HEK293T (cell line): ENCODE data around the gene CHKA.

Experiments used
- CTCF ChIA-PET: fragments of 350-600 bp; formaldehyde crosslinking; extraction: SDS; loops from one replicate; lab custom pipeline; 2021; ENCODE audit warnings: antibody characterized with exemption, inconsistent platforms; lab: Yijun Ruan, JAX
- POLR2A ChIA-PET: fragments of 350-600 bp; formaldehyde crosslinking; extraction: SDS; loops from one replicate; lab custom pipeline; 2020; ENCODE audit warnings: antibody characterized with exemption, inconsistent platforms; lab: Yijun Ruan, JAX
- DNase-seq: peaks from one replicate; pipeline ENCODE4 v3.0.0; 2012; ENCODE audit warnings: mixed read lengths; ENCODE audit errors: extremely low spot score
- ARNT ChIP-seq: fragments of 450-650 bp; IDR thresholded peaks from 2 replicates; pipeline ENCODE4 v1.6.1; 2017; ENCODE audit warnings: mild to moderate bottlenecking
- BHLHE40 ChIP-seq: fragments of 450-650 bp; IDR thresholded peaks from 2 replicates; pipeline ENCODE4 v1.6.1; 2016; ENCODE audit warnings: mild to moderate bottlenecking, moderate library complexity, borderline replicate concordance
- CTBP1 ChIP-seq: fragments of 450-650 bp; IDR thresholded peaks from 2 replicates; pipeline ENCODE4 v1.6.1; 2016; ENCODE audit warnings: borderline replicate concordance
- ELF4 ChIP-seq: fragments of 450-650 bp; IDR thresholded peaks from 2 replicates; pipeline ENCODE4 v1.6.1; 2017; ENCODE audit warnings: antibody characterized with exemption
- FOXA1 ChIP-seq: fragments of 450-650 bp; IDR thresholded peaks from 2 replicates; pipeline ENCODE4 v1.6.1; 2016; ENCODE audit warnings: mild to moderate bottlenecking
- FOXK2 ChIP-seq: fragments of 450-650 bp; IDR thresholded peaks from 2 replicates; pipeline ENCODE4 v1.6.1; 2016; ENCODE audit warnings: mild to moderate bottlenecking
- FOXM1 ChIP-seq: fragments of 450-650 bp; IDR thresholded peaks from 2 replicates; pipeline ENCODE4 v1.6.1; 2017; ENCODE audit warnings: mild to moderate bottlenecking, borderline replicate concordance
- HDGF ChIP-seq: fragments of 450-650 bp; IDR thresholded peaks from 2 replicates; pipeline ENCODE4 v1.6.1; 2017; ENCODE audit warnings: antibody characterized with exemption, borderline replicate concordance
- L3MBTL2 ChIP-seq: fragments of 450-650 bp; conservative IDR thresholded peaks from 2 replicates; pipeline ENCODE4 v1.6.1; 2016; ENCODE audit warnings: mild to moderate bottlenecking
- LEF1 ChIP-seq: fragments of 450-650 bp; IDR thresholded peaks from 2 replicates; pipeline ENCODE4 v1.6.1; 2017; ENCODE audit warnings: mild to moderate bottlenecking, borderline replicate concordance
- NFRKB ChIP-seq: fragments of 450-650 bp; IDR thresholded peaks from 2 replicates; pipeline ENCODE4 v1.6.1; 2016; ENCODE audit warnings: mild to moderate bottlenecking, moderate library complexity
- SP1 ChIP-seq: fragments of 450-650 bp; IDR thresholded peaks from 2 replicates; pipeline ENCODE4 v1.6.1; 2017
- SUZ12 ChIP-seq: fragments of 450-650 bp; IDR thresholded peaks from 2 replicates; pipeline ENCODE4 v1.6.1; 2016; ENCODE audit warnings: mild to moderate bottlenecking
- TARDBP ChIP-seq: fragments of 450-650 bp; IDR thresholded peaks from 2 replicates; pipeline ENCODE4 v1.6.1; 2016
- ZNF384 ChIP-seq: fragments of 450-650 bp; IDR thresholded peaks from 2 replicates; pipeline ENCODE4 v1.6.1; 2016
- TF ChIP-seq, protein P1 (sequence below): fragments of 450-650 bp; IDR thresholded peaks from 2 replicates; pipeline ENCODE4 v1.6.1; 2016

CHKA gene

DNA sequence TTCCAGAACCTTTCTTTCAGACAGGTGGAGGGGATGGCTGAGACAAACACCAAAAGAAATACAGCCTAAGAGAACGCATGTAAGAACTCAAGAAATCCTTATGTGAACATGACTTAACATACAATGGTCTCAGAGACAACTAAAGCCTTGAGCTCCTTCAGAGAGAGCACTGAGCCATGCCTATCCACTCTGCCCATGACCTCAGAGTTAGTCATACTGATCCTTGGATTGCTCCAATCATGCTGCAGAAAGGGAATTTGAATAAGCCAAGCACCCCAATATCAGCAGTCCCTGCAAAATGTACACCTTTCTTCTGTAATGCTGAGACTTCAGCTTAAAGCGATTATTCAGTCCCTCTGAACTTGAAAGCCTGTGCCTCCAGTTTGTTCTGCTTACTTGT lies 43.2 kb upstream of the CHKA start:
- CTCF ChIA-PET: interaction anchor here (0.9 kb wide), 1 partner anchor 18 kb away, joined by 3 read pairs; no protein-coding TSS in a partner anchor
- POLR2A ChIA-PET: no interaction called here

DNA sequence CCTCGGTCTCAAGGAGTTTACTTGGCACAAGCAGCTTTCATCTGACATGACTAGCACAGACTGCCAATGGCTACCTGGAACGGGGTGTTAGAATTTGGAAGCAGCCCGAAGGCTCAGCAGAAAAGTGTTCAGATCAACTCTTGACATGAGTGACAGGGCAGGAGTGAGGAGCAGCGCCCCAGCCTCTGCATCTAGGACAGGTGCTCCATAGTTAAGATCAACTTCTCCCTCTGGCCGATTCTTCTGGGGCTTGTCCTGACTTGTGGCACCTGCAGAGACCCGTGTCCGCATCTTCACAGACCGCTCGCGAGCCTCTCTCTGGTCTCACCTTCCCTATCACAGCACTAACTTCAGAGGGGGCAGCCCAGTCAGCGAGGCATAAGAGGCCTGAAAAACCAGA lies 42.5 kb upstream of the CHKA start:
- TF ChIP-seq TARDBP (no peak), CTBP1 (no peak), BHLHE40 (no peak), L3MBTL2 (no peak), HDGF (no peak), ELF4 (no peak), SP1 (no peak), FOXM1 (no peak), SUZ12 (no peak), NFRKB (no peak), FOXA1 (no peak), ARNT (no peak), LEF1 (no peak), ZNF384 (no peak)
- TF ChIP-seq, protein P1, sequence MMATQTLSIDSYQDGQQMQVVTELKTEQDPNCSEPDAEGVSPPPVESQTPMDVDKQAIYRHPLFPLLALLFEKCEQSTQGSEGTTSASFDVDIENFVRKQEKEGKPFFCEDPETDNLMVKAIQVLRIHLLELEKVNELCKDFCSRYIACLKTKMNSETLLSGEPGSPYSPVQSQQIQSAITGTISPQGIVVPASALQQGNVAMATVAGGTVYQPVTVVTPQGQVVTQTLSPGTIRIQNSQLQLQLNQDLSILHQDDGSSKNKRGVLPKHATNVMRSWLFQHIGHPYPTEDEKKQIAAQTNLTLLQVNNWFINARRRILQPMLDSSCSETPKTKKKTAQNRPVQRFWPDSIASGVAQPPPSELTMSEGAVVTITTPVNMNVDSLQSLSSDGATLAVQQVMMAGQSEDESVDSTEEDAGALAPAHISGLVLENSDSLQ: no peak
- ChIA-PET CTCF (no interaction called here), POLR2A (no interaction called here)
- DNase-seq: no peak

More for the DNA sequence above, 43.2 kb upstream of the CHKA start:
- no peak for TF ChIP-seq FOXA1
- TF ChIP-seq FOXM1: no peak
- TF ChIP-seq L3MBTL2: no peak
- TF ChIP-seq HDGF: no peak
- TF ChIP-seq ARNT: no peak
- no peak for TF ChIP-seq LEF1
- no peak for TF ChIP-seq FOXK2
- no peak for TF ChIP-seq SP1
- no peak for TF ChIP-seq SUZ12
- TF ChIP-seq NFRKB: no peak
- TF ChIP-seq ZNF384: no peak
- TF ChIP-seq, protein P1: no peak
- TF ChIP-seq BHLHE40: no peak
- no peak for TF ChIP-seq TARDBP
- no peak for TF ChIP-seq ELF4
- no peak for TF ChIP-seq CTBP1
- DNase-seq: no peak

DNA sequence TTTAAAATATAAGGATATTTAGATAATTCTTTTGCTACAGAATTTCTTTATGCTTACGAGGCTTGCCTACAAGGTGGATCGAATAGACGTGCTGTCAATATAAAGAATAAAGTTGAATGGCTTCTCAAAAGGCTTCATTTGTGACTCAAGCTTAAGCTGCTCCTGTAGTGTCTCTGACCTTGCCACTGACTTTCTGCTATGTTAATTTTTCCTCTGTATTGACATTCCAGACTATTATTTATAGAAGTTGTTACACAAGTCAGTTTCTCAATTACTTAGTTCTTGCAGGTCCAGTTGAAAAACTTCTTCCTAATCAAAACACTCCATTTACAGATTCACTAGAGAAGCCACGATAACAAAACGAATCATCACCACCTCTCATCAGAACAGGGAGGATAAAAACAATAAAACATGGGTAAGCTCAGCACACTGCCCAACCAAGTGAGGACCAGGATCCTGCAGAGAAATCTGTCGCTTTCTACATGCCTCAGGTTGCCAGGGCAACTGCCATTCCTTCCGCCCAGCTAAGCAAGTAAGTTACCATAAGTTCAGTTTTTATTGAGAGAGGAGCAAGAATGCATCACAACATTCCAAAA lies 39.0 kb upstream of the CHKA start:
- TF ChIP-seq LEF1 (no peak), ZNF384 (no peak), ARNT (no peak), FOXA1 (no peak), NFRKB (no peak), SUZ12 (no peak), FOXM1 (no peak), CTBP1 (no peak)
- TF ChIP-seq, protein P1: no peak
- DNase-seq: no peak
- ChIA-PET CTCF (no interaction called here), POLR2A (no interaction called here)

DNA sequence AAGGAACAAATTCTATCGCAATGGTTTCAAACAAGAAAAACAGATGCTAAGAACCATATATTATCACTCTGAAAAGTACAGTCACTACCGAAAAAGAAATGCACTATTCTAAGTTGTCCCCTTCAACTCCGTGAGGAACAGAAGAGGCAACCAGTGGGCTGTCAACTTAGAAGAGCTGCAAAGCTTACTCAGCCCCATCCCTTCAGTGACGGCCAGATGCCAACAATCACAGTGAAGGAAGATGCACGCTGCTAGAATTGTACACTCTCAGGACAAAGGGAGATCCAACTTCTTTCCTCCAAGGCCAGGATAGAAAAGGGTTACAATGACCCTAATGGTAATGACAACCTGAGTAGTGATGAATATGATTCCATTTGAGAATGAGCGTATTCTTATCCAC lies 38.5 kb upstream of the CHKA start:
- CTCF ChIA-PET: no interaction called here
- POLR2A ChIA-PET: no interaction called here
- DNase-seq: no peak
- TF ChIP-seq, protein P1: no peak
- TF ChIP-seq NFRKB (no peak), TARDBP (no peak), SP1 (no peak), ZNF384 (no peak), FOXM1 (no peak), CTBP1 (no peak), FOXA1 (no peak), HDGF (no peak), FOXK2 (no peak)

DNA sequence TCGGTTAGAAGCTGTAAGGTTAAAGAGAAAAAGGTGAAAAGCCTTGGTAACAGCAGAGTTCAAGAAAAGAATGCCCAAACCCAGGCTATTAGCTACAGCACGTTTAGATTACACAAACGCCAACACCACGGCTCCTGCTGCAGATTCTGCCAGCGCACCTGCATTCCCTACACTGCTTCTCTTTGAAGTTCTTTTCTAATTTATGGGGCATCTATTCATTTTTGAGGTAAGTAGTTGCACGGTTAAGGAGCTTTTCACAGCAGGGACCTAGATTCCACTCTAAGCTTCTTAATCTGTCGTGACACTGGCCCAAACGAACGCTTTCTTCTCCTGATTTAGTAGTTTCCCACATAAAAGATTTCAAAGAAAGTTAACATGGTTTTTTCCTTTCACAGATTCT lies 38.0 kb upstream of the CHKA start:
- CTCF ChIA-PET: no interaction called here
- TF ChIP-seq, protein P1: no peak
- TF ChIP-seq TARDBP (no peak), ZNF384 (no peak), FOXA1 (no peak), SP1 (no peak), BHLHE40 (no peak), L3MBTL2 (no peak), LEF1 (no peak), ARNT (no peak), FOXK2 (no peak), FOXM1 (no peak), HDGF (no peak), CTBP1 (no peak), ELF4 (no peak), NFRKB (no peak), SUZ12 (no peak)

More for the DNA sequence above, 38.0 kb upstream of the CHKA start:
- POLR2A ChIA-PET: no interaction called here
- DNase-seq: no peak
